Tibial artery (tissue), 4 donors: Measurements from ENCODE around the gene UCN2.

ENCODE experiments used
- DNase-seq, 2 donors: peaks; one replicate each; pipeline ENCODE4 v3.0.0-alpha.2; 2019
- H3K27ac ChIP-seq, 2 donors: fragments of 200-600 bp; sonication (generic) in 1 of 2; 1 replicate in 1 of 2; 2 replicates in 1 of 2; pipeline ENCODE4 v1.5.1; 2018 to 2019; ENCODE audit warnings: mild to moderate bottlenecking in 1 of 2
- H3K27me3 ChIP-seq, 2 donors: fragments of 200-600 bp; sonication (generic) in 1 of 2; one replicate each; pipeline versions ENCODE4 v1.5.1 to v1.6.0; 2016 to 2019
- H3K36me3 ChIP-seq, 3 donors: fragments of 200-600 bp; sonication (generic) in 2 of 3; one replicate each; pipeline ENCODE4 v1.5.1; 2016 to 2019; ENCODE audit warnings: mild to moderate bottlenecking in 2 of 3
- H3K4me1 ChIP-seq, 4 donors: fragments of 200-600 bp; sonication (generic) in 2 of 4; 1 replicate in 3 of 4; 2 replicates in 1 of 4; pipeline ENCODE4 v1.5.1; 2016 to 2019
- H3K4me3 ChIP-seq, 2 donors: fragments of 200-600 bp; sonication (generic) in 1 of 2; 1 replicate in 1 of 2; 2 replicates in 1 of 2; pipeline ENCODE4 v1.5.1; 2018 to 2019; ENCODE audit warnings: mild to moderate bottlenecking in 2 of 2
- H3K9me3 ChIP-seq, 3 donors: fragments of 200-600 bp; sonication (generic) in 1 of 3; one replicate each; pipeline ENCODE4 v1.5.1; 2016 to 2019
- CTCF ChIP-seq, 2 experiments: fragments of 200-600 bp in 1 of 2; fragments of 450-650 bp in 1 of 2; IDR thresholded peaks; one replicate each; pipeline ENCODE4 v1.5.1; 2017 to 2019; ENCODE audit warnings: antibody characterized with exemption in 2 of 2, mild to moderate bottlenecking in 1 of 2, moderate library complexity in 1 of 2
- intact Hi-C: fragments of 100-400 bp; cut with DNase I; formaldehyde crosslinking; loops from one replicate; pipeline ENCODE4 v1.15.0; 2023; ENCODE audit warnings: low total_unique reads

Gene UCN2

GRCh38 chr3:48565591-48566400, 2.2 kb upstream of the UCN2 start:
- H3K27ac ChIP-seq = no peak overlapping the region
- no peak for TF ChIP-seq CTCF (IDR thresholded peaks at IDR 0.05)
- intact Hi-C loops = no loop called here
- H3K27me3 ChIP-seq = no peaks in the 10 kb centered on the region
- H3K9me3 ChIP-seq = no peaks in the 10 kb centered on the region
- no peak for DNase-seq
- H3K36me3 ChIP-seq = no peaks in the 10 kb centered on the region
- H3K4me3 ChIP-seq = no peak overlapping the region
- peaks cover 0 to 12% (median 6%) of the 10 kb centered on the region in 4 donors for H3K4me1 ChIP-seq

GRCh38 chr3:48565186-48565585, 1.6 kb upstream of the UCN2 start:
- intact Hi-C loops = no loop called here
- H3K36me3 ChIP-seq = no peaks in the 10 kb centered on the region
- peaks cover 0 to 19% (median 10%) of the 10 kb centered on the region in 4 donors for H3K4me1 ChIP-seq
- no peaks in the 10 kb centered on the region for H3K9me3 ChIP-seq
- DNase-seq = no peak
- TF ChIP-seq CTCF (IDR thresholded peaks at IDR 0.05) = no peak
- H3K27me3 ChIP-seq = no peaks in the 10 kb centered on the region
- H3K4me3 ChIP-seq = no peak overlapping the region
- H3K27ac ChIP-seq = no peak overlapping the region

GRCh38 chr3:48564667-48565066, 1.1 kb upstream of the UCN2 start:
- H3K4me1 ChIP-seq = peaks cover 0 to 24% (median 15%) of the 10 kb centered on the region in 4 donors
- intact Hi-C loops = no loop called here
- H3K27ac ChIP-seq = no peak overlapping the region
- H3K9me3 ChIP-seq = no peaks in the 10 kb centered on the region
- no peak overlapping the region for H3K4me3 ChIP-seq
- no peak for DNase-seq
- no peaks in the 10 kb centered on the region for H3K27me3 ChIP-seq
- no peak for TF ChIP-seq CTCF (IDR thresholded peaks at IDR 0.05)
- no peaks in the 10 kb centered on the region for H3K36me3 ChIP-seq

- peaks cover 0 to 30% (median 20%) of the 10 kb centered on the region in 4 donors for H3K4me1 ChIP-seq
- TF ChIP-seq CTCF (IDR thresholded peaks at IDR 0.05) = no peak
- no peak overlapping the region for H3K4me3 ChIP-seq
- no peak overlapping the region for H3K27ac ChIP-seq
- H3K27me3 ChIP-seq = no peaks in the 10 kb centered on the region
- peak; percentile 50 to 78 for DNase-seq
- no peaks in the 10 kb centered on the region for H3K36me3 ChIP-seq
- intact Hi-C loops = no loop called here
- H3K9me3 ChIP-seq = no peaks in the 10 kb centered on the region
Observed at GRCh38 chr3:48564022-48564421, 441 bp upstream of the UCN2 start.

GRCh38 chr3:48562367-48563095, 1.1 kb downstream of the UCN2 start:
- Histone ChIP-seq H3K9me3 (no peaks in the 10 kb centered on the region), H3K4me3 (no peak overlapping the region), H3K36me3 (no peaks in the 10 kb centered on the region), H3K27me3 (no peaks in the 10 kb centered on the region), H3K27ac (no peak overlapping the region), H3K4me1 (peaks cover 0 to 45% (median 27%) of the 10 kb centered on the region in 4 donors)
- no peak for DNase-seq
- no peak for TF ChIP-seq CTCF (IDR thresholded peaks at IDR 0.05)
- intact Hi-C loops = no loop called here
